ENCODE results near the gene PTCH2. TPM values are rescaled to one million over a fixed set of nuclear protein-coding genes. Genes with fewer than 3 reads are reported as not detected.

Gene PTCH2
- total and polyA plus RNA-seq, 4 donors: 1.5 to 21.6 (median 8.8) TPM

- Histone ChIP-seq H3K4me3 (ENCODE audit: low read depth, low read length) (peak overlapping the region; percentile 44), H3K27me3 (ENCODE audit: control insufficient read depth, insufficient read depth, low read length) (no peaks in the 10 kb centered on the region), H3K36me3 (ENCODE audit: control insufficient read depth, insufficient read depth, low read length) (peaks cover 14% of the 10 kb centered on the region), H3K27ac (ENCODE audit: low read depth, low read length) (no peak overlapping the region), H3K4me1 (ENCODE audit: control insufficient read depth, insufficient read depth, low read length) (peaks cover 34% of the 10 kb centered on the region), H3K9me3 (ENCODE audit: control insufficient read depth, insufficient read depth, low read length) (no peaks in the 10 kb centered on the region)
- WGBS (ENCODE audit: insufficient coverage): 54% methylated on average over 5 of the region's 6 CpGs
- no peak for DNase-seq (ENCODE audit: low read depth in 4 of 6, low spot score in 6 of 6)
Observed at GRCh38 chr1:44785029-44785380, 58.0 kb downstream of the PTCH2 start.

- 3% methylated on average over 67 of the region's 71 CpGs for WGBS (ENCODE audit: insufficient coverage)
- H3K36me3 ChIP-seq (ENCODE audit: control insufficient read depth, insufficient read depth, low read length): peaks cover 21% of the 10 kb centered on the region
- peaks cover 34% of the 10 kb centered on the region for H3K4me1 ChIP-seq (ENCODE audit: control insufficient read depth, insufficient read depth, low read length)
- H3K4me3 ChIP-seq (ENCODE audit: low read depth, low read length): peak overlapping the region; percentile 44
- no peaks in the 10 kb centered on the region for H3K9me3 ChIP-seq (ENCODE audit: control insufficient read depth, insufficient read depth, low read length)
- peak in 2 of 6 donors; percentile 61 to 63 for DNase-seq (ENCODE audit: low read depth in 4 of 6, low spot score in 6 of 6)
- no peaks in the 10 kb centered on the region for H3K27me3 ChIP-seq (ENCODE audit: control insufficient read depth, insufficient read depth, low read length)
- H3K27ac ChIP-seq (ENCODE audit: low read depth, low read length): peak overlapping the region; percentile 57
Observed at GRCh38 chr1:44784094-44785028, 58.7 kb downstream of the PTCH2 start.

- peaks cover 34% of the 10 kb centered on the region for H3K4me1 ChIP-seq (ENCODE audit: control insufficient read depth, insufficient read depth, low read length)
- peaks cover 27% of the 10 kb centered on the region for H3K36me3 ChIP-seq (ENCODE audit: control insufficient read depth, insufficient read depth, low read length)
- no peaks in the 10 kb centered on the region for H3K27me3 ChIP-seq (ENCODE audit: control insufficient read depth, insufficient read depth, low read length)
- WGBS (ENCODE audit: insufficient coverage): 41% methylated on average over 7 of the region's 8 CpGs
- H3K4me3 ChIP-seq (ENCODE audit: low read depth, low read length): peak overlapping the region; percentile 28
- H3K9me3 ChIP-seq (ENCODE audit: control insufficient read depth, insufficient read depth, low read length): no peaks in the 10 kb centered on the region
- peak in 2 of 6 donors; percentile 29 to 64 for DNase-seq (ENCODE audit: low read depth in 4 of 6, low spot score in 6 of 6)
- H3K27ac ChIP-seq (ENCODE audit: low read depth, low read length): peak overlapping the region; percentile 57
Observed at GRCh38 chr1:44783697-44784093, 59.4 kb downstream of the PTCH2 start.

GRCh38 chr1:44780583-44781121 lies 62.4 kb downstream of the PTCH2 start:
- Histone ChIP-seq H3K27ac (ENCODE audit: low read depth, low read length) (no peak overlapping the region), H3K4me3 (ENCODE audit: low read depth, low read length) (no peak overlapping the region), H3K36me3 (ENCODE audit: control insufficient read depth, insufficient read depth, low read length) (peaks cover 53% of the 10 kb centered on the region), H3K27me3 (ENCODE audit: control insufficient read depth, insufficient read depth, low read length) (no peaks in the 10 kb centered on the region), H3K9me3 (ENCODE audit: control insufficient read depth, insufficient read depth, low read length) (no peaks in the 10 kb centered on the region), H3K4me1 (ENCODE audit: control insufficient read depth, insufficient read depth, low read length) (peaks cover 43% of the 10 kb centered on the region)
- 89% methylated on average over 11 of the region's 14 CpGs for WGBS (ENCODE audit: insufficient coverage)
- no peak for DNase-seq (ENCODE audit: low read depth in 4 of 6, low spot score in 6 of 6)

- H3K4me3 ChIP-seq (ENCODE audit: low read depth, low read length): no peak overlapping the region
- no peak overlapping the region for H3K27ac ChIP-seq (ENCODE audit: low read depth, low read length)
- peaks cover 53% of the 10 kb centered on the region for H3K36me3 ChIP-seq (ENCODE audit: control insufficient read depth, insufficient read depth, low read length)
- no peaks in the 10 kb centered on the region for H3K27me3 ChIP-seq (ENCODE audit: control insufficient read depth, insufficient read depth, low read length)
- peaks cover 36% of the 10 kb centered on the region for H3K4me1 ChIP-seq (ENCODE audit: control insufficient read depth, insufficient read depth, low read length)
- DNase-seq (ENCODE audit: low read depth in 4 of 6, low spot score in 6 of 6): no peak
- no peaks in the 10 kb centered on the region for H3K9me3 ChIP-seq (ENCODE audit: control insufficient read depth, insufficient read depth, low read length)
- 91% methylated on average over 1 of the region's 6 CpGs for WGBS (ENCODE audit: insufficient coverage)
Observed at GRCh38 chr1:44778705-44779576, 64.1 kb downstream of the PTCH2 start.

- no peak overlapping the region for H3K27ac ChIP-seq (ENCODE audit: low read depth, low read length)
- no peaks in the 10 kb centered on the region for H3K9me3 ChIP-seq (ENCODE audit: control insufficient read depth, insufficient read depth, low read length)
- H3K27me3 ChIP-seq (ENCODE audit: control insufficient read depth, insufficient read depth, low read length): no peaks in the 10 kb centered on the region
- peaks cover 30% of the 10 kb centered on the region for H3K4me1 ChIP-seq (ENCODE audit: control insufficient read depth, insufficient read depth, low read length)
- peaks cover 53% of the 10 kb centered on the region for H3K36me3 ChIP-seq (ENCODE audit: control insufficient read depth, insufficient read depth, low read length)
- 85% methylated on average over 13 of the region's 13 CpGs for WGBS (ENCODE audit: insufficient coverage)
- no peak for DNase-seq (ENCODE audit: low read depth in 4 of 6, low spot score in 6 of 6)
- H3K4me3 ChIP-seq (ENCODE audit: low read depth, low read length): no peak overlapping the region
Observed at GRCh38 chr1:44777969-44778635, 65.0 kb downstream of the PTCH2 start.

GRCh38 chr1:44777547-44777946 lies 65.5 kb downstream of the PTCH2 start:
- Histone ChIP-seq H3K4me1 (ENCODE audit: control insufficient read depth, insufficient read depth, low read length) (peaks cover 29% of the 10 kb centered on the region), H3K27ac (ENCODE audit: low read depth, low read length) (no peak overlapping the region), H3K9me3 (ENCODE audit: control insufficient read depth, insufficient read depth, low read length) (no peaks in the 10 kb centered on the region), H3K27me3 (ENCODE audit: control insufficient read depth, insufficient read depth, low read length) (no peaks in the 10 kb centered on the region), H3K36me3 (ENCODE audit: control insufficient read depth, insufficient read depth, low read length) (peaks cover 53% of the 10 kb centered on the region), H3K4me3 (ENCODE audit: low read depth, low read length) (no peak overlapping the region)
- DNase-seq (ENCODE audit: low read depth in 4 of 6, low spot score in 6 of 6): no peak
- WGBS (ENCODE audit: insufficient coverage): 86% methylated on average over 11 of the region's 14 CpGs

- H3K36me3 ChIP-seq (ENCODE audit: control insufficient read depth, insufficient read depth, low read length): peaks cover 53% of the 10 kb centered on the region
- H3K4me1 ChIP-seq (ENCODE audit: control insufficient read depth, insufficient read depth, low read length): peaks cover 29% of the 10 kb centered on the region
- H3K27me3 ChIP-seq (ENCODE audit: control insufficient read depth, insufficient read depth, low read length): no peaks in the 10 kb centered on the region
- peak overlapping the region; percentile 100 for H3K4me3 ChIP-seq (ENCODE audit: low read depth, low read length)
- 63% methylated on average over 10 of the region's 12 CpGs for WGBS (ENCODE audit: insufficient coverage)
- DNase-seq (ENCODE audit: low read depth in 4 of 6, low spot score in 6 of 6): no peak
- H3K9me3 ChIP-seq (ENCODE audit: control insufficient read depth, insufficient read depth, low read length): no peaks in the 10 kb centered on the region
- H3K27ac ChIP-seq (ENCODE audit: low read depth, low read length): peak overlapping the region; percentile 27
Observed at GRCh38 chr1:44776730-44777068, 66.4 kb downstream of the PTCH2 start.
